OCI-M1 (cell line): Measurements from ENCODE around the gene SUSD3.
A peak's percentile ranks its signal among the peaks of the same experiment; 100 is the strongest.

Experiments
- DNase-seq: peaks from one replicate; lab custom pipeline; 2025; lab: John Stamatoyannopoulos, UW

Gene SUSD3

GRCh38 chr9:93052791-93053540 is 5.5 kb upstream of the SUSD3 start:
- no peak for DNase-seq

- no peak for DNase-seq
These were observed 4.6 kb upstream of the SUSD3 start for GRCh38 chr9:93053781-93054331.

- no peak for DNase-seq
These were observed 3.5 kb upstream of the SUSD3 start for GRCh38 chr9:93054758-93055704.

GRCh38 chr9:93057042-93057702 is 1.3 kb upstream of the SUSD3 start:
- DNase-seq = no peak

- no peak for DNase-seq
These were observed 672 bp upstream of the SUSD3 start for GRCh38 chr9:93057703-93058354.

GRCh38 chr9:93059011-93059714 is 662 bp downstream of the SUSD3 start:
- DNase-seq = no peak

GRCh38 chr9:93059715-93060578 is 1.4 kb downstream of the SUSD3 start:
- DNase-seq = no peak

GRCh38 chr9:93060746-93061259 is 2.3 kb downstream of the SUSD3 start:
- DNase-seq = no peak

GRCh38 chr9:93061260-93061751 is 2.8 kb downstream of the SUSD3 start:
- no peak for DNase-seq

- DNase-seq = no peak
These were observed 3.6 kb downstream of the SUSD3 start for GRCh38 chr9:93061791-93062763.

- peak; percentile 83 for DNase-seq
These were observed 6.1 kb downstream of the SUSD3 start for GRCh38 chr9:93064392-93065134.

- DNase-seq = no peak
These were observed 6.7 kb downstream of the SUSD3 start for GRCh38 chr9:93065135-93065720.

- peak; percentile 51 for DNase-seq
These were observed 8.6 kb downstream of the SUSD3 start for GRCh38 chr9:93066978-93067603.

GRCh38 chr9:93068956-93069355 is 10.5 kb downstream of the SUSD3 start:
- no peak for DNase-seq

- peak; percentile 63 for DNase-seq
These were observed 13.0 kb downstream of the SUSD3 start for GRCh38 chr9:93071464-93071863.

GRCh38 chr9:93072383-93072795 is 13.9 kb downstream of the SUSD3 start:
- peak; percentile 36 for DNase-seq
